OCI-LY7 (cell line): ENCODE results near the gene ZPBP. TPM values are rescaled to one million over a fixed set of nuclear protein-coding genes. Genes with fewer than 3 reads are reported as not detected.

Source experiments
- BruUV-seq: library from RNA; stranded (reverse); fragments of 400-500 nt; replicated peaks from 2 replicates; lab custom pipeline; 2021; lab: Mats Ljungman, UMichigan
- CTCF ChIA-PET: fragments of 300-600 bp; sonication (Branson Sonifier 250); formaldehyde crosslinking; loops from one replicate; lab custom pipeline; 2022; ENCODE audit warnings: antibody characterized with exemption; ENCODE audit not compliant: unreplicated experiment; lab: Charles Lee
- POLR2A ChIA-PET: fragments of 300-600 bp; sonication (Branson Sonifier 250); formaldehyde crosslinking; loops from one replicate; lab custom pipeline; 2022; ENCODE audit warnings: antibody characterized with exemption; lab: Charles Lee
- DNase-seq: peaks from one replicate; pipeline ENCODE4 v3.0.0-alpha.2; 2015; ENCODE audit warnings: low spot score
- H2AFZ ChIP-seq: fragments of 200-600 bp; sonication (generic), shearing (Covaris generic); 2 replicates; pipeline ENCODE4 v1.6.1; 2014; ENCODE audit warnings: mild to moderate bottlenecking, antibody characterized with exemption, low read length, moderate library complexity
- H3K27ac ChIP-seq: fragments of 200-600 bp; sonication (generic); 2 replicates; pipeline ENCODE4 v1.5.1; 2014; ENCODE audit warnings: mixed run types, low read depth, mild to moderate bottlenecking, moderate library complexity, low read length, inconsistent platforms; ENCODE audit not compliant: poor library complexity, severe bottlenecking
- H3K36me3 ChIP-seq: fragments of 200-600 bp; sonication (generic); 2 replicates; pipeline ENCODE4 v1.6.1; 2014; ENCODE audit warnings: mild to moderate bottlenecking, antibody characterized with exemption, low read length, moderate library complexity, mixed read lengths; ENCODE audit not compliant: insufficient read depth
- H3K4me1 ChIP-seq: fragments of 200-600 bp; sonication (generic); 2 replicates; pipeline ENCODE4 v1.5.1; 2014; ENCODE audit warnings: mild to moderate bottlenecking, low read length; ENCODE audit not compliant: insufficient read depth, poor library complexity, severe bottlenecking
- H3K4me2 ChIP-seq: fragments of 200-600 bp; sonication (generic); 2 replicates; pipeline ENCODE4 v1.6.1; 2014; ENCODE audit warnings: mild to moderate bottlenecking, low read length
- H3K4me3 ChIP-seq: fragments of 200-600 bp; sonication (generic); 2 replicates; pipeline ENCODE4 v1.5.1; 2014; ENCODE audit warnings: mild to moderate bottlenecking, low read depth, low read length; ENCODE audit not compliant: poor library complexity, severe bottlenecking
- H3K79me2 ChIP-seq: fragments of 200-600 bp; sonication (generic); 2 replicates; pipeline ENCODE4 v1.6.1; 2016; ENCODE audit warnings: low read depth, mild to moderate bottlenecking, low read length, moderate library complexity, mixed read lengths; ENCODE audit not compliant: insufficient read depth
- H3K9me2 ChIP-seq: fragments of 200-600 bp; sonication (generic); 2 replicates; pipeline ENCODE4 v1.6.1; 2016; ENCODE audit warnings: mild to moderate bottlenecking, low read length, mixed read lengths; ENCODE audit not compliant: insufficient read depth
- H3K9me3 ChIP-seq: fragments of 200-600 bp; sonication (generic); 2 replicates; pipeline ENCODE4 v1.6.1; 2014; ENCODE audit warnings: mild to moderate bottlenecking, mixed run types, low read length, mixed read lengths
- H4K20me1 ChIP-seq: fragments of 200-600 bp; sonication (generic); 2 replicates; pipeline ENCODE4 v1.6.1; 2014; ENCODE audit warnings: mild to moderate bottlenecking, antibody characterized with exemption, low read length, moderate library complexity, mixed read lengths; ENCODE audit not compliant: insufficient read depth
- CTCF ChIP-seq: fragments of 200-600 bp; sonication (generic); conservative IDR thresholded peaks from 2 replicates; pipeline ENCODE4 v1.5.1; 2014; ENCODE audit warnings: mild to moderate bottlenecking, antibody characterized with exemption, low read length, moderate library complexity, mixed read lengths
- EZH2phosphoT487 ChIP-seq: fragments of 200-600 bp; sonication (generic); IDR thresholded peaks from 2 replicates; pipeline ENCODE4 v1.6.1; 2018; ENCODE audit warnings: low read depth, borderline replicate concordance, mild to moderate bottlenecking, mixed run types, antibody characterized with exemption, low read length, moderate library complexity, mixed read lengths
- intact Hi-C: fragments of 100-400 bp; cut with micrococcal nuclease; formaldehyde crosslinking; loops from one replicate; pipeline ENCODE4 v1.10.0; 2022; ENCODE audit not compliant: unreplicated experiment
- total RNA-seq, 2 experiments: library from RNA; depleted of rRNA in 1 of 2; stranded (reverse); fragments of >200 nt in 1 of 2; shearing (Covaris generic) in 1 of 2; gene quantifications; 2 replicates each; pipeline ENCODE4 v1.2.3, GENCODE V29; 2014 to 2022

The ZPBP gene
- total RNA-seq, 2 experiments from 2014 or later = not detected

- CTCF ChIA-PET = no interaction called here
These were observed 165.4 kb downstream of the ZPBP start for GRCh38 chr7:49927631-49928030.

GRCh38 chr7:49926720-49927119 is 166.3 kb downstream of the ZPBP start:
- H2AFZ ChIP-seq = no peak overlapping the region
- no peaks in the 10 kb centered on the region for H3K9me2 ChIP-seq
- ChIA-PET CTCF (no interaction called here), POLR2A (no interaction called here)
- no peak overlapping the region for H3K4me2 ChIP-seq
- intact Hi-C loops = no loop called here
- H4K20me1 ChIP-seq = no peaks in the 10 kb centered on the region
- no peak for DNase-seq
- no peaks in the 10 kb centered on the region for H3K4me1 ChIP-seq
- no peak overlapping the region for H3K4me3 ChIP-seq
- BruUV-seq = no TSS peak
- peaks cover 5% of the 10 kb centered on the region; the same call in 1 of the 2 replicates for H3K9me3 ChIP-seq
- TF ChIP-seq CTCF (no peak), EZH2phosphoT487 (no peak)
- no peak overlapping the region for H3K27ac ChIP-seq
- H3K79me2 ChIP-seq = no peaks in the 10 kb centered on the region
- no peaks in the 10 kb centered on the region for H3K36me3 ChIP-seq

More at GRCh38 chr7:49927631-49928030, 165.4 kb downstream of the ZPBP start:
- no peak for DNase-seq
- Histone ChIP-seq H4K20me1 (no peaks in the 10 kb centered on the region), H3K9me2 (no peaks in the 10 kb centered on the region), H3K27ac (no peak overlapping the region), H3K36me3 (no peaks in the 10 kb centered on the region), H3K4me2 (no peak overlapping the region), H3K4me3 (no peak overlapping the region), H3K9me3 (peaks cover 9% of the 10 kb centered on the region; the same call in 1 of the 2 replicates), H3K4me1 (no peaks in the 10 kb centered on the region), H3K79me2 (no peaks in the 10 kb centered on the region), H2AFZ (no peak overlapping the region)
- POLR2A ChIA-PET = no interaction called here
- TF ChIP-seq EZH2phosphoT487 (no peak), CTCF (no peak)
- BruUV-seq = no TSS peak
- intact Hi-C loops = no loop called here

- Histone ChIP-seq H3K4me3 (no peak overlapping the region), H3K36me3 (no peaks in the 10 kb centered on the region), H3K4me1 (no peaks in the 10 kb centered on the region), H3K9me2 (no peaks in the 10 kb centered on the region), H2AFZ (no peak overlapping the region), H3K9me3 (no peaks in the 10 kb centered on the region), H3K79me2 (no peaks in the 10 kb centered on the region), H4K20me1 (no peaks in the 10 kb centered on the region; the same call in 1 of the 2 replicates), H3K27ac (no peak overlapping the region), H3K4me2 (no peak overlapping the region)
- intact Hi-C loops = no loop called here
- TF ChIP-seq EZH2phosphoT487 (no peak), CTCF (no peak)
- ChIA-PET CTCF (no interaction called here), POLR2A (interaction anchor here (0.6 to 0.7 kb wide), 2 partner anchors 935 to 1175 kb away, joined by 3 to 4 read pairs; no protein-coding TSS in a partner anchor)
- no peak for DNase-seq
- BruUV-seq = no TSS peak
These were observed 181.1 kb downstream of the ZPBP start for GRCh38 chr7:49911909-49912308.
